ENCODE data around the gene WDR3.

GRCh38 chr1:117971777-117972176 is 42.2 kb downstream of the WDR3 start:
- no peak for TF ChIP-seq MAX (IDR thresholded peaks at IDR 0.05; ENCODE audit: low read depth, low read length)
- no peak for TF ChIP-seq POLR2A (IDR thresholded peaks at IDR 0.05; ENCODE audit: extremely low read depth, insufficient read length)
- no peak for TF ChIP-seq CTCF (IDR thresholded peaks at IDR 0.05; ENCODE audit: low read depth, low read length)
